ENCODE results near the gene LIMS3.
"Not testable (repeated sequence)": the region's sequence is repeated elsewhere in the genome, so short reads cannot be mapped to it uniquely, and the experiment has no call there.

The LIMS3 gene

DNA sequence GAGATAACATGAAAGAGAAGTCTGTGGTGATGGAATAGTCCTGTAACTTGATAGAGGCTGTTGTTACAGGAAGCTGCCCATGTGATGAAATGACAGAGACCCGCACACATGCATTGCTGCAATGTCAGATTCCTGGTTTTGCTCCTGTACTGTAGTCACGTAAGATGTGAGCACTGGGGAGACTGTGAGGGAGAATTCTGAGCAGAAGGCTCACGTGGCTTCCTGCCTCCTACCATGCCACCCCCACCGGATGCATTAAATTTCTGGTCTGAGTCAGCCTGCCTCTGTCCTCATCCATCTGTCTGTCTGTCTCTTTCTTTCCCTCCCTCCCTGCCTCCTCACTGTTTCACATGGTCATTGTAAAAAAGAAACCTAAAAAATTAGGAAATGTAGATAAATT is 2.3 kb upstream of the LIMS3 start:
- not testable (repeated sequence) for H3K36me3 ChIP-seq (ENCODE audit: control insufficient read depth, insufficient read depth, low read length); H3K27ac ChIP-seq (ENCODE audit: low read depth, low read length, severe bottlenecking); H3K4me3 ChIP-seq (ENCODE audit: extremely low read depth, insufficient read depth, low read length, poor library complexity, severe bottlenecking); H3K4me1 ChIP-seq (ENCODE audit: control insufficient read depth, insufficient read depth, low read length, poor library complexity, severe bottlenecking); H3K9me3 ChIP-seq (ENCODE audit: control insufficient read depth, low read length)
- WGBS, 2 experiments (ENCODE audit: insufficient coverage in 2 of 2) = no CpG with 5 or more reads among the region's 4 CpGs

DNA sequence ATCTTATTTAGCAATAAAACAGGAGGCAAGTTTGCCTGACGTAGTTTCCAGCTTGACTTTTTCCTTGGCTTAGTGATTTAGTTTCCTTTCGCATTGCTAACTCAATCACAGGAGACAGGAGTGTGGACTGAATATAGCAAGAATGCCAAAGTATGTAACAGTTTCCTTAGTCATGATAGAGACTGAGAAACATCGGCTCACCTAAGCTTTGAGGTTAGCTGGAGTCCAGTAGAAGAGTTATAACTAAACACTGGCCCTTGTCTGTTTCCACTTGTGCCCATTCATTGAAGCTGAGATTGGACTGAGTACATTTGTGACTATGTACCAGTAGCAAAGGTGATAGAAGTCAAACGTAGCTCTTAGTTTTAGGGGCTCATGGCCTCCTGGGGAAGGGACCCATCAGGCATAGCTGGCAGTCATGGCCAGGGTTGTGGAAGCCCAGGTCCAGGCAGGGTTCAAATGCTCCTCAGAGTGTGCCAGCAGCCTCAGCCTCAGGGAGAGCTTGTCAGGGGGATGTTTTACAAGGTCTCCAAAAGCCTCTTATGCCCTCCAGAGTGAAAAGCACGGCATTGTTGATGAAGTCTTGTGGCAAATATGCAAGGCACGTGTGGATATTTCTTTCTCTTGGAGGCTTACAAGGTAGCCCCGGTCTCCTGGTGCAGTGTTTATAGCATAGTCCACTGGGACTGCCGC is 573 bp upstream of the LIMS3 start:
- no CpG with 5 or more reads among the region's 8 CpGs for WGBS, 2 experiments (ENCODE audit: insufficient coverage in 2 of 2)
- H3K36me3 ChIP-seq (ENCODE audit: control insufficient read depth, insufficient read depth, low read length); H3K4me3 ChIP-seq (ENCODE audit: extremely low read depth, insufficient read depth, low read length, poor library complexity, severe bottlenecking); H3K27ac ChIP-seq (ENCODE audit: low read depth, low read length, severe bottlenecking); H3K9me3 ChIP-seq (ENCODE audit: control insufficient read depth, low read length); H3K4me1 ChIP-seq (ENCODE audit: control insufficient read depth, insufficient read depth, low read length, poor library complexity, severe bottlenecking): not testable (repeated sequence)

DNA sequence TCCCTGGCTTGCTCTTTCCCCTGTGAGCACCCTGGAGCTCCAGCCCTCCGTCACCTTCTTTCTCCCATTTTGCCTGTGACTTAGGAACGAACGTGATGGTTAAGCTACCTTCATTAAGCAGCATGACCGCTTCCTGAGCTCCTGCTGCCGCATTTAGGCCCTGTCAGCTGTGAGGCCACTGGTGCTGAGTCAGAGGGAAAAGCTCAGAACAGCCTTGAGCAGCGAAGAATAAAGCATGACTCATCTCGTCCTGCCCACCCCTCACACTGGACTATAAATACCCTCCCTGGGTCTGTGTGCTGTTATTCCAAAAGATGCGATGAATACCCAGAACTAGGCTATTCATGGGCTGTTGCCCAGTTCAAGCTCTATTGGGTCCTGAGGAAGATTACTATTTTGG is 7.3 kb downstream of the LIMS3 start:
- H3K36me3 ChIP-seq (ENCODE audit: control insufficient read depth, insufficient read depth, low read length); H3K9me3 ChIP-seq (ENCODE audit: control insufficient read depth, low read length); H3K4me3 ChIP-seq (ENCODE audit: extremely low read depth, insufficient read depth, low read length, poor library complexity, severe bottlenecking); H3K4me1 ChIP-seq (ENCODE audit: control insufficient read depth, insufficient read depth, low read length, poor library complexity, severe bottlenecking); H3K27ac ChIP-seq (ENCODE audit: low read depth, low read length, severe bottlenecking): not testable (repeated sequence)
- no CpG with 5 or more reads among the region's 8 CpGs for WGBS, 2 experiments (ENCODE audit: insufficient coverage in 2 of 2)

DNA sequence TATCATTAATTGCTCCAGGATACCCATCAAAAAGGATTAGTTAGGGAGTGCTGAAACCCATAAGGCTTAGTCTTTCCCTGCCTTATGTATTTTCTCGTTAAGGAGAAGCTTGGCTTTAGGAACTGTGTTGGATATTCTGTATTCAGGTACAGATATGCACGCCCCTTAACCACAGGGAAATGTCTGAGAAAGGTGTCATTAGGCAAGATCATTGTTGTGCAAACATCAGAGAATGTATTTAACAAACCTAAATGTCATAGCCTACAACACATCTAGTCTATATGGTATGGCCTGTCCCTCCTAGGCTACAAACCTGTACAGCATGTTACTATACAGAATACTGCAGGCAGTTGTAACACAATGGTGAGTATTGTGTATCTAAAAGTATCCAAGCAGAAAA is 10.1 kb downstream of the LIMS3 start:
- not testable (repeated sequence) for H3K4me3 ChIP-seq (ENCODE audit: extremely low read depth, insufficient read depth, low read length, poor library complexity, severe bottlenecking); H3K4me1 ChIP-seq (ENCODE audit: control insufficient read depth, insufficient read depth, low read length, poor library complexity, severe bottlenecking); H3K36me3 ChIP-seq (ENCODE audit: control insufficient read depth, insufficient read depth, low read length); H3K9me3 ChIP-seq (ENCODE audit: control insufficient read depth, low read length); H3K27ac ChIP-seq (ENCODE audit: low read depth, low read length, severe bottlenecking)
- no CpG with 5 or more reads among the region's 2 CpGs for WGBS, 2 experiments (ENCODE audit: insufficient coverage in 2 of 2)

DNA sequence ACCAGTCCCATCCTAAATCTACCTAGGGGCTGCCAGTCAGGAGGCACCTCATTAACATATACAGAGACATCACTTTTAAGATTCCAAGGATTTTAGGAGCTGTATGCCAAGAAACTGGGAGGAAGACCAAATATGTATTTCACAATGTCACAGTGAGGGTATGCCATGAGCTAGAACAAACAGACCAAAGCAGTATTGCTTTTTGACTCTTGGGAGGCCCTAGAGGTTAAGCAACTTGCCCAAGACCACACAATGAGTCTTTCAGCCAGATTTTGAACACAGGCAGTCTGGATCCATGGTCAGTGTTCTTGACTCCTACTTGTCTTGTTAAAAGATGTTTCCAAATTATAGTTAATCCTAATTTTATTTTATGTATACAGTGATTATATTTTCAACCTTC is 12.3 kb downstream of the LIMS3 start:
- not testable (repeated sequence) for H3K27ac ChIP-seq (ENCODE audit: low read depth, low read length, severe bottlenecking); H3K36me3 ChIP-seq (ENCODE audit: control insufficient read depth, insufficient read depth, low read length); H3K9me3 ChIP-seq (ENCODE audit: control insufficient read depth, low read length); H3K4me3 ChIP-seq (ENCODE audit: extremely low read depth, insufficient read depth, low read length, poor library complexity, severe bottlenecking); H3K4me1 ChIP-seq (ENCODE audit: control insufficient read depth, insufficient read depth, low read length, poor library complexity, severe bottlenecking)

DNA sequence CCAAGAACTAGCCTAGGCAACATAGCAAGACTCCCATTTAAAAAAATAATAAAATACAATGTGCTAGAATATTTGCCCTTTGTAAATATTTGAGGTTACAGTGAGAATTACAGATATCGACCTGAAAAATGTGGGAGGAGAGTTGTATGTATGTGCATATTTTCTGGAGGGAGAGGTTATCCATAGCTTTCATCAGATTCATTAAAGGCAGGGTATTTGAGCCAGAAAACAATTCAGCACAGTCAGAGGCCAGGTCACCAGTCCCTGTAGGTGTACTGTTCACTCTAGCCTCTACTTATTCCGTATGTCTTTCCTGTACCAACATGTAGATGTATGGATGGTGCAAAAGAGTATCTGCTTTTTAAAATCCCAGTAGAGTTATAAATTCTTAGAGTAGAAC is 15.4 kb downstream of the LIMS3 start:
- H3K4me3 ChIP-seq (ENCODE audit: extremely low read depth, insufficient read depth, low read length, poor library complexity, severe bottlenecking); H3K27ac ChIP-seq (ENCODE audit: low read depth, low read length, severe bottlenecking): not testable (repeated sequence)
- WGBS, 2 experiments (ENCODE audit: insufficient coverage in 2 of 2) = no CpG with 5 or more reads among the region's 2 CpGs

DNA sequence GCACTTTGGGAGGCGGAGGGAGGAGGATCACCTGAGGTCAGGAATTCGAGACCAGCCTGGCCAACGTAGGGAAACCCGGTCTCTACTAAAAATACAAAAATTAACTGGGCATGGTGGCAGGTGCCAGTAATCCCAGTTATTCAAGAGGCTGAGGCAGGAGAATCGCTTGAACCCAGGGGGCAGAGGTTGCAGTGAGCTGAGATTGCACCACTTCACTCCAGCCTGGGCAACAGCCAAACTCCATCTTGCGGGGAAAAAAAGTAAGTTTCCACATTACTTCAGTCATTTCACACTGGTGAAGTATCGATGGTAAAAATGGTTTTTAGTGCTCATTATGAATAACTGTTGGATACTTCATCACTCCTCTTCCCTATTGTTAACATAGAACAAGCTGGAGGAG is 16.1 kb downstream of the LIMS3 start:
- H3K4me3 ChIP-seq (ENCODE audit: extremely low read depth, insufficient read depth, low read length, poor library complexity, severe bottlenecking); H3K36me3 ChIP-seq (ENCODE audit: control insufficient read depth, insufficient read depth, low read length); H3K9me3 ChIP-seq (ENCODE audit: control insufficient read depth, low read length); H3K27ac ChIP-seq (ENCODE audit: low read depth, low read length, severe bottlenecking); H3K4me1 ChIP-seq (ENCODE audit: control insufficient read depth, insufficient read depth, low read length, poor library complexity, severe bottlenecking): not testable (repeated sequence)
- WGBS, 2 experiments (ENCODE audit: insufficient coverage in 2 of 2) = no CpG with 5 or more reads among the region's 7 CpGs

More for the DNA sequence above, 15.4 kb downstream of the LIMS3 start:
- H3K4me1 ChIP-seq (ENCODE audit: control insufficient read depth, insufficient read depth, low read length, poor library complexity, severe bottlenecking); H3K9me3 ChIP-seq (ENCODE audit: control insufficient read depth, low read length); H3K36me3 ChIP-seq (ENCODE audit: control insufficient read depth, insufficient read depth, low read length): not testable (repeated sequence)

DNA sequence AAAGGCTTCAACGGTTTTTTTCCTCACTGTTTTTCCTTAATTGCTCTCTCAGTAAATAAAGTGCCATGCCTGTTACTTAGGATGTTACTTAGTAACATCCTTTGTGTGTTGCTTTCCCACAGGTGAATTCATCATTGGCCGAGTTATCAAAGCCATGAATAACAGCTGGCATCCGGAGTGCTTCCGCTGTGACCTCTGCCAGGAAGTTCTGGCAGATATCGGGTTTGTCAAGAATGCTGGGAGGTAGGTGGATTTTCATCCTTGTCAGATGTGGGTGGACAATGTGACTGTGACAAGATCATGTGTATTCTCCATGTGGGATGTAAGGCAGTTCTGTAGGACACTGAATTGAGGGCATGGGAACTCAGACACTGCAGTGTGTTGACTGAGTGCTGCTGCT is 17.3 kb downstream of the LIMS3 start:
- H3K27ac ChIP-seq (ENCODE audit: low read depth, low read length, severe bottlenecking); H3K4me1 ChIP-seq (ENCODE audit: control insufficient read depth, insufficient read depth, low read length, poor library complexity, severe bottlenecking); H3K36me3 ChIP-seq (ENCODE audit: control insufficient read depth, insufficient read depth, low read length); H3K4me3 ChIP-seq (ENCODE audit: extremely low read depth, insufficient read depth, low read length, poor library complexity, severe bottlenecking); H3K9me3 ChIP-seq (ENCODE audit: control insufficient read depth, low read length): not testable (repeated sequence)
- no CpG with 5 or more reads among the region's 5 CpGs for WGBS, 2 experiments (ENCODE audit: insufficient coverage in 2 of 2)

DNA sequence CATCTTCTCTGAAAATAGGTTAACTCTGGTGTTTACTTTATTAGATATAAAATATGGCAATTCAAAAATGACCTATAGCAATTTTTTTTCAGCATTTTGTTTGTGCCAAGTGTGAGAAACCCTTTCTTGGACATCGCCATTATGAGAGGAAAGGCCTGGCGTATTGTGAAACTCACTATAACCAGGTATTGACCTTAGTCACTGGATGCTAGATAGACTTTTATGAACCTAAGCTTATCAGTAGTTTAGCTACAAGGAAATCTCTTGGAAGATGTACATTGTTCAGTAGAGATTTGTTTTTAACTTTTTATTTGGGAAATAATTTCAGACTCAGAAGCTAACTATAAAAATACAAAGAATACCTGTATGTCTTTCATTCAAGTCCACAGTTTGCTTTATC is 21.7 kb downstream of the LIMS3 start:
- not testable (repeated sequence) for H3K27ac ChIP-seq (ENCODE audit: low read depth, low read length, severe bottlenecking); H3K4me3 ChIP-seq (ENCODE audit: extremely low read depth, insufficient read depth, low read length, poor library complexity, severe bottlenecking); H3K36me3 ChIP-seq (ENCODE audit: control insufficient read depth, insufficient read depth, low read length); H3K4me1 ChIP-seq (ENCODE audit: control insufficient read depth, insufficient read depth, low read length, poor library complexity, severe bottlenecking); H3K9me3 ChIP-seq (ENCODE audit: control insufficient read depth, low read length)
- WGBS, 2 experiments (ENCODE audit: insufficient coverage in 2 of 2) = no CpG with 5 or more reads among the region's 2 CpGs

DNA sequence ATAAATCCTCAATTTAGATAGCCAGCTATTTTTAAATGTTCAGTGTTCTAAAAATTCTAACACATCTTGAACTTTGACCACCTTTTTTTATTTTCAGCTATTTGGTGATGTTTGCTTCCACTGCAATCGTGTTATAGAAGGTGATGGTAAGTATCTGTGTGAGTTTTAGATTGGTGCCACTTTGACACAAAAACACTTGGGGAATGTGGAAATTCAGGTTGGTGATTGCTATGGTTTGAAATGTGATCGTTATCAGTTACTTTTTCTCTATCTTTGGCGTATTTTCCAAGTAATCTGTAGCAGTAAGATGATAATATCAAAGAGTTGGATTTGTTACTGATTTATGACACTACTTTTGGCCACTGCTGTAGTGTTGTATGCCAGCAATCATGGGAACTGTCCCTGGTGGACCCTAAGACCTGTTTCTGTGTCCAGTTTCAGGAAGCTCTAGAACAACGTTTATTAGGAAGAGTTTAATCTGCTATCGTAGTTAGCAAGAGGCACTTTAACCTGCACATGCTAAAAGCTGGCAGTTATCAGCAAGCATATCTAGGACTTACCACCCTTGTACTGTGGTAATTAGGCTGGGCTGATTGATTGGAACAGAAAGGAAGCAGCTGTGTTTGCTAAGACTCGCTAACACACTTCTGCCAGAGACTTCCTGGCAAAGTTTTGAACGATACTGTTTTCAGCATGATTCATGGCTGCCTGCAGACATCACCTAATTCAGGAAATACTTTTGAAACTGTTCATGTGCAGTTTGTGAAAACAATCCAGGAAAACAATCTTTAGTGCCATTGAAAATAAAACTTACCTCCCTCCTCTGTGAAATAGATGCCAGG is 23.3 kb downstream of the LIMS3 start:
- H3K4me1 ChIP-seq (ENCODE audit: control insufficient read depth, insufficient read depth, low read length, poor library complexity, severe bottlenecking); H3K4me3 ChIP-seq (ENCODE audit: extremely low read depth, insufficient read depth, low read length, poor library complexity, severe bottlenecking); H3K27ac ChIP-seq (ENCODE audit: low read depth, low read length, severe bottlenecking); H3K36me3 ChIP-seq (ENCODE audit: control insufficient read depth, insufficient read depth, low read length); H3K9me3 ChIP-seq (ENCODE audit: control insufficient read depth, low read length): not testable (repeated sequence)
- no CpG with 5 or more reads among the region's 7 CpGs for WGBS, 2 experiments (ENCODE audit: insufficient coverage in 2 of 2)

DNA sequence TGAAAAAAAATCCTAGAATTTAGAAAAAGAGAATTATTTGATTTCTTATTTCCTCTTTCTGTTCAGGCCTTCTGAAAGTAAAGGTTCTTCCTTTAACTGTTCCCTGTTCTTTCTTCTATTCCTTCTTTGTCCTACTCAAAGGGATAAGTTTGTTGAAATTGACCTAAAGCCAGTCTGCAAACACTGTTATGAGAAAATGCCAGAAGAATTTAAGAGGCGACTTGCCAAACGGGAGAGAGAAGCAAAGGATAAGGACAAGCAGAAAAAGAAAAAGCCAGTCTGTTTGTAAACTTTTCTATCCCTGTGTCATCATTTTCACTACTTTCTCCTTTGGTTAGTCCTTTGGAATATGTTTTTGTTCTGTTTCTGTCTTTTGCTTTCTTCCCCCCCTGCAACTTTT is 26.0 kb downstream of the LIMS3 start:
- H3K27ac ChIP-seq (ENCODE audit: low read depth, low read length, severe bottlenecking); H3K4me3 ChIP-seq (ENCODE audit: extremely low read depth, insufficient read depth, low read length, poor library complexity, severe bottlenecking); H3K36me3 ChIP-seq (ENCODE audit: control insufficient read depth, insufficient read depth, low read length); H3K4me1 ChIP-seq (ENCODE audit: control insufficient read depth, insufficient read depth, low read length, poor library complexity, severe bottlenecking); H3K9me3 ChIP-seq (ENCODE audit: control insufficient read depth, low read length): not testable (repeated sequence)
- WGBS, 2 experiments (ENCODE audit: insufficient coverage in 2 of 2) = no CpG with 5 or more reads among the region's 2 CpGs

All from mesodermal cell (in vitro differentiated cells).